Epithelial cell of esophagus (primary cell): ENCODE measurements around the gene ZC2HC1B.

Experiments
- DNase-seq: peaks from one replicate; pipeline ENCODE4 v3.0.0; 2010; ENCODE audit warnings: low read depth
- H3K4me3 ChIP-seq: 2 replicates; pipeline ENCODE4 v1.5.1; 2011; ENCODE audit warnings: mild to moderate bottlenecking, low read length, control low read depth
- TF ChIP-seq, protein P1 (sequence below): IDR thresholded peaks from 2 replicates; pipeline ENCODE4 v1.5.1; 2011; ENCODE audit warnings: low read depth, mild to moderate bottlenecking, low read length, control low read depth, inconsistent platforms; ENCODE audit not compliant: insufficient read depth; ENCODE audit errors: missing control alignments

Gene ZC2HC1B

DNA sequence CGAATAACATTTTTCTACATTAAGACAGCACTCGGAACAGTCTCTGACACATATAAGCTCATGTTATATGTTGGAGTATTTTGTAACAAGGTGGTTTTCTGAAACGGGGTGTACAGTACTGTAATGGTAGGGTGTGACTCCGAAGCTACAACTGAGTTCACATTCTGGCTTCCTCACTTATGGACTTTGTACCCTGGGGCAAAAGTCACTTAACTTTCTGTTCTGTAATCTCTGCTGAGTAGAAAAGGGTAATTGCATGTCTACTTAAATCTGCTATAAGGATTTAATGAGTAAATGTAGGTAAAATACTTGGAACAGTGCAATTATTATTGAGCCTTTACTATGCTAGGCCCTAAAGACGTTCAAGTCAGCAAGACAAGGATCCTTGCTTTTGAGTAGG is 25.9 kb upstream of the ZC2HC1B start:
- DNase-seq = no peak
- TF ChIP-seq, protein P1, sequence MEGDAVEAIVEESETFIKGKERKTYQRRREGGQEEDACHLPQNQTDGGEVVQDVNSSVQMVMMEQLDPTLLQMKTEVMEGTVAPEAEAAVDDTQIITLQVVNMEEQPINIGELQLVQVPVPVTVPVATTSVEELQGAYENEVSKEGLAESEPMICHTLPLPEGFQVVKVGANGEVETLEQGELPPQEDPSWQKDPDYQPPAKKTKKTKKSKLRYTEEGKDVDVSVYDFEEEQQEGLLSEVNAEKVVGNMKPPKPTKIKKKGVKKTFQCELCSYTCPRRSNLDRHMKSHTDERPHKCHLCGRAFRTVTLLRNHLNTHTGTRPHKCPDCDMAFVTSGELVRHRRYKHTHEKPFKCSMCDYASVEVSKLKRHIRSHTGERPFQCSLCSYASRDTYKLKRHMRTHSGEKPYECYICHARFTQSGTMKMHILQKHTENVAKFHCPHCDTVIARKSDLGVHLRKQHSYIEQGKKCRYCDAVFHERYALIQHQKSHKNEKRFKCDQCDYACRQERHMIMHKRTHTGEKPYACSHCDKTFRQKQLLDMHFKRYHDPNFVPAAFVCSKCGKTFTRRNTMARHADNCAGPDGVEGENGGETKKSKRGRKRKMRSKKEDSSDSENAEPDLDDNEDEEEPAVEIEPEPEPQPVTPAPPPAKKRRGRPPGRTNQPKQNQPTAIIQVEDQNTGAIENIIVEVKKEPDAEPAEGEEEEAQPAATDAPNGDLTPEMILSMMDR = no peak
- H3K4me3 ChIP-seq = no peak overlapping the region

DNA sequence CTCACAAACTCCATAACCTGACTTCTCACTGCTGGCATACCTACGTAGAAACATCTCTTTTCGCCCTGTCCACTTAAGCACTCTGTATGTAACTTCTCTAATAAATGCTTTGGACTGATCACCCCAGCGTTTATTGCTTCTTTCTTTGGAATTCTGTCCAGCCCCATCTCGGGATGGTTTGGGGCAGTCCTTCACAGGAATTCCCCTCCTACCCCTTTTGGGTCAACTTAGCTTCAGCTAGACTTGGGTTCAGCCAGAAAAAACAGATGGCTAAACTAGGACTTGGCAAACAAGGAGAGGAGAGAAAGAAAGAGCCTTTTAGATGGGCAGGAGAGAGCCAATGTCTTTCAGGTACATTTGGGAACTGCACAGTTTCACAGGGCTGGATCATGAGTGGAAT is 25.1 kb upstream of the ZC2HC1B start:
- H3K4me3 ChIP-seq = no peak overlapping the region
- TF ChIP-seq, protein P1 = no peak
- no peak for DNase-seq

DNA sequence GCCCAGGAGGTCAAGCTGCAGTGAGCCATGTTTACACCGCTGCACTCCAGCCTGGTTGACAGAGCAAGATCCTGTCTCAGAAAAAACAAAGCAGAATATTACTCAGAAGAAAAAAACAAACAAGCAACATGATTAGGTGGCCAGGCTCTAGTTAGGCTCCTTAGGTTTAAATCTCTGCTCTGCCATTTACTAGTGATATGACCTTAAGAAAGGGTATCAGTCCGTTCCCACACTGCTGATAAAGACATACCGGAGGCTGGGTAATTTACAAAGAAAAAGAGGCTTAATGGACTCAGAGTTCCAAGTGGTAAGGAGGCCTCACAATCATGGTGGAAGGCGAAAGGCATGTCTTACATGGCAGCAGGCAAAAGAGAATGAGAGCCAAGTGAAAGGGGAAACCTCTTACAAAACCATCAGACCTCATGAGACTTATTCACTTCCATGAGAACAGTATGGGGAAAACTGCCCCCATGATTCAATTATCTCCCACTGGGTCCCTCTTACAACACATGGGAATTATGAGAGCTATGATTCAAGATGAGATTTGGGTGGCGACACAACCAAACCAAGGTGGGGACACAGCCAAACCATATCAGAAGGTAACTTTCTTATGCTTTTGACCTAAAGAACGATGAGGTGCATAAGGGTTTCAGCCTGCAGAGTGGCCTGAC is 23.5 kb upstream of the ZC2HC1B start:
- TF ChIP-seq, protein P1 = no peak
- no peak overlapping the region for H3K4me3 ChIP-seq
- DNase-seq = no peak

DNA sequence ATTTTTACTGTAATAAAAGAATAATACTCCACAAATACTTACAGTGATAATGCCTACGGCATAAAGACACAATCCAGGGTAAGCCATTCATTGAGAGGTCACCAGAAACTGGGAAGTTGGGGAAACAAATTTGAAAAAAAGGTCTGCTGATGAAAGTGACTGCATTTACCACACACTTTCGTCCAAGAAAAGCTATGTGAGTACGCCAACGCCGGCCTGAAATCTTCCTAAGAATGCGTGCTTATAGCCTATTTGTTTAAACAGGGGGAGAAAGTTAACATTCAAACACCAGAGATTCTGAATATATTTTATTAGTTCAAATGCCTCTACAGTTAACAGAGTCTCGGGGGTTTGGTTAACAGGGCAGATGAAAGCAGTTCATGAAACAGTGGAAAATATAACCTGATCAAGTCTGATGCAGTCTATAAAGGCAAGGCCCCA is 21.8 kb upstream of the ZC2HC1B start:
- no peak for DNase-seq
- TF ChIP-seq, protein P1 = no peak
- peak overlapping the region; percentile 85 for H3K4me3 ChIP-seq

DNA sequence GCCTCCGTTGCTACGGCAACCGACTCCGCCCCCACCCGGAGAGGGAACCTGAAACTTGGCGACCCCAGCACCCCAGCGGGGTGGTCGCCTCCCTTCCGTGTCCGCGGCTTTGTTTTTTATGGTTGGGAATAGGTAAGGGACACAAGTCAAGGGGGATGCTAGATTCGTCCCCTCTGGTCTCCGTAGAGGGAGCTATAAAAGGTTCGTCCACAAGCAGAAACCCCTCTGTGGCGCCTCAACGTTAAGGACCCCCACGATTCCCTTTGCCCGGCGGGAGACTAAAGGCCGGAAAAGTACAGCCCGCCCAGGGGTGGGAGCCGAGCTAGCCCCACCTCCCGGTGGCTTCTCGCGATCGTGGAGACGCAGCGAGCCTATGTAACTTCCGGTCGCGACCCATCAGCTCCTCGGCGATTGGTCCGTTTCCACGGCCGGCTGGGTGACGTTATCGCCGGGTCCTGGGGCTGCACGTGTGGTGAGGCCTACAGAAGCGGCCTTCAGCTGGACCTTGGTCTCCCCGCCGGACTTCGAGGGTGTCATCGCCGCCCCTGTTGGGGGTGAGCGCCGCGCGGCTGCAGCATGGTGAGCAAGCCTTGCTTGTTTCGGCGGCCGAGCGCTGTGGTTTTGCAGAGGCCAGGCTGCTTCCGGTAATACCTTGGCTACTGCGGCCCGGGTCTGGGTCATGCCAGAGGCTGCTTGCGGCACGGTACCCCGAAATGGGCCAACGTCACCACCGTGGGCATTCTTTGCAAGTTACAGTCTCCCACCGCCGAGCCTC is 21.2 kb upstream of the ZC2HC1B start, which contains the start of gene LTV1:
Gene LTV1 (plus strand): TSS at position 437 of the 775 bp plus-strand sequence. CDS start 140 bp downstream, at position 577.
- TF ChIP-seq, protein P1 = no peak
- peak; percentile 96 for DNase-seq
- H3K4me3 ChIP-seq = peak within 1 kb of the TSS; percentile 85

DNA sequence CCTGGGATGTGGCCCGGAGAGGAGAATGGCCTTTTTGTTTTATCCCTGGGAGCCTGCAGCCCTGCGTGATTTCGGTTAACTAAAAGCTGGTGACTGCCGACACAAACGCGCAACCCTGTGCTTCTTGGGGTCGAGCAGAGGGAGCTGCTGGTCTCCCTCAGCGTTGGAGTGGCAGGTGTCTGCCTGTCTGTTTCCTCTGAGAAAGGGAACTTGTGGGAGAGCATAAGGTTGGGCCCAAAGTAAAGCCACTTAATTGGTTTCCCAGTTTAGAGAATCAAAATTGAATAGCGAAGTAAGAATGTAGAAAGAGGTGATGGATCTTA is 20.6 kb upstream of the ZC2HC1B start:
- H3K4me3 ChIP-seq = peak overlapping the region; percentile 85
- TF ChIP-seq, protein P1 = no peak
- peak; percentile 1 for DNase-seq
